HepG2 (cell line): ENCODE results near the gene DENND2D. TPM values are rescaled to one million over a fixed set of nuclear protein-coding genes. Genes with fewer than 3 reads are reported as not detected.

ENCODE experiments used
- ATF3 ChIP-seq: sonication (generic); formaldehyde crosslinking; IDR thresholded peaks from 2 replicates; pipeline ENCODE4 v1.4.0; 2020; ENCODE audit warnings: missing genetic modification reagents
- CERS6 ChIP-seq: sonication (generic); formaldehyde crosslinking; IDR thresholded peaks from 2 replicates; pipeline ENCODE4 v1.5.0; 2020; ENCODE audit warnings: missing genetic modification reagents
- GATAD2A ChIP-seq: IDR thresholded peaks from 2 replicates; pipeline ENCODE4 v1.6.1; 2016
- GPN1 ChIP-seq: sonication (generic); formaldehyde crosslinking; IDR thresholded peaks from 2 replicates; pipeline ENCODE4 v1.5.1; 2020; ENCODE audit warnings: missing genetic modification reagents, borderline replicate concordance
- HDAC1 ChIP-seq: sonication (generic); formaldehyde crosslinking; IDR thresholded peaks from 2 replicates; pipeline ENCODE4 v1.5.1; 2020; ENCODE audit warnings: mild to moderate bottlenecking, missing genetic modification reagents
- HOXA3 ChIP-seq: sonication (generic); formaldehyde crosslinking; IDR thresholded peaks from 2 replicates; pipeline ENCODE4 v1.5.0; 2020; ENCODE audit warnings: missing genetic modification reagents
- HOXA9 ChIP-seq: sonication (generic); formaldehyde crosslinking; IDR thresholded peaks from 2 replicates; pipeline ENCODE4 v1.8.1; 2022; ENCODE audit warnings: missing genetic modification reagents, mild to moderate bottlenecking, moderate library complexity, borderline replicate concordance
- IKZF1 ChIP-seq: fragments of 450-650 bp; IDR thresholded peaks from 2 replicates; pipeline ENCODE4 v1.7.1; 2016
- MNT ChIP-seq: fragments of 450-650 bp; IDR thresholded peaks from 2 replicates; pipeline ENCODE4 v1.6.1; 2016
- NFRKB ChIP-seq: fragments of 450-650 bp; IDR thresholded peaks from 2 replicates; pipeline ENCODE4 v1.6.1; 2017
- ONECUT2 ChIP-seq: sonication (generic); formaldehyde crosslinking; IDR thresholded peaks from 2 replicates; pipeline ENCODE4 v1.4.0; 2020; ENCODE audit warnings: missing genetic modification reagents
- PCBP2 ChIP-seq: fragments of 200-400 bp; formaldehyde crosslinking; optimal IDR thresholded peaks from 2 replicates; pipeline ENCODE3; 2018; ENCODE audit warnings: low read length, low read depth; ENCODE audit not compliant: poor library complexity, severe bottlenecking
- POGK ChIP-seq: sonication (generic); formaldehyde crosslinking; conservative IDR thresholded peaks from 2 replicates; pipeline ENCODE4 v1.8.0; 2022; ENCODE audit warnings: mild to moderate bottlenecking, moderate library complexity, missing genetic modification reagents
- POLR2AphosphoS5 ChIP-seq: IDR thresholded peaks from 2 replicates; pipeline ENCODE4 v1.6.1; 2012; ENCODE audit warnings: low read depth, low read length
- RXRA ChIP-seq: sonication (generic); formaldehyde crosslinking; IDR thresholded peaks from 2 replicates; pipeline ENCODE4 v1.5.1; 2020; ENCODE audit warnings: missing genetic modification reagents
- SOX6 ChIP-seq, 2 experiments: fragments of 450-650 bp in 1 of 2; sonication (generic) in 1 of 2; formaldehyde crosslinking in 1 of 2; IDR thresholded peaks; 2 replicates each; pipeline versions ENCODE4 v1.4.0 to v1.6.1; 2017 to 2020; ENCODE audit warnings: antibody characterized with exemption in 1 of 2, mild to moderate bottlenecking in 1 of 2, missing genetic modification reagents in 1 of 2
- THRA ChIP-seq: sonication (generic); formaldehyde crosslinking; IDR thresholded peaks from 2 replicates; pipeline ENCODE4 v1.4.0; 2020; ENCODE audit warnings: missing genetic modification reagents, borderline replicate concordance
- WIZ ChIP-seq: sonication (generic); formaldehyde crosslinking; IDR thresholded peaks from 2 replicates; pipeline ENCODE4 v1.5.1; 2020; ENCODE audit warnings: mild to moderate bottlenecking, missing genetic modification reagents
- ZNF136 ChIP-seq: sonication (generic); formaldehyde crosslinking; IDR thresholded peaks from 2 replicates; pipeline ENCODE4 v1.8.1; 2022; ENCODE audit warnings: low read depth, mild to moderate bottlenecking, moderate library complexity, missing genetic modification reagents
- ZNF446 ChIP-seq: sonication (generic); formaldehyde crosslinking; IDR thresholded peaks from 2 replicates; pipeline ENCODE4 v1.5.0; 2020; ENCODE audit warnings: mild to moderate bottlenecking, missing genetic modification reagents
- ZNF484 ChIP-seq: sonication (generic); formaldehyde crosslinking; IDR thresholded peaks from 2 replicates; pipeline ENCODE4 v1.5.1; 2020; ENCODE audit warnings: mild to moderate bottlenecking, low read depth, missing genetic modification reagents, borderline replicate concordance
- ZNF543 ChIP-seq: sonication (generic); formaldehyde crosslinking; IDR thresholded peaks from 2 replicates; pipeline ENCODE4 v1.4.0; 2020; ENCODE audit warnings: mild to moderate bottlenecking, missing genetic modification reagents
- ZNF552 ChIP-seq: sonication (generic); formaldehyde crosslinking; IDR thresholded peaks from 2 replicates; pipeline ENCODE4 v1.9.0; 2022; ENCODE audit warnings: missing genetic modification reagents, mild to moderate bottlenecking, borderline replicate concordance
- ZNF674 ChIP-seq: sonication (generic); formaldehyde crosslinking; IDR thresholded peaks from 2 replicates; pipeline ENCODE4 v1.5.0; 2020; ENCODE audit warnings: low read depth, mild to moderate bottlenecking, missing genetic modification reagents
- ZNF703 ChIP-seq: sonication (generic); formaldehyde crosslinking; IDR thresholded peaks from 2 replicates; pipeline ENCODE4 v1.5.1; 2020; ENCODE audit warnings: missing genetic modification reagents, mild to moderate bottlenecking, moderate library complexity, borderline replicate concordance
- ZSCAN22 ChIP-seq: sonication (generic); formaldehyde crosslinking; IDR thresholded peaks from 2 replicates; pipeline ENCODE4 v1.4.0; 2020; ENCODE audit warnings: mild to moderate bottlenecking, missing genetic modification reagents
- polyA plus RNA-seq, 8 experiments: library from polyadenylated mRNA; depleted of rRNA in 3 of 8; stranded (reverse) in 7 of 8; unstranded in 1 of 8; fragments of >200 nt; fragmentation: Illumina TruSeq in 4 of 8; extraction: Trizol in 4 of 8; gene quantifications; 2 replicates each; pipeline versions ENCODE4 v1.2.1 to v1.2.3, GENCODE V29; 2011 to 2016; ENCODE audit warnings: low read depth in 4 of 8, missing spikeins in 1 of 8, mixed read lengths in 1 of 8; ENCODE audit not compliant: insufficient read depth in 1 of 8
- total RNA-seq, 5 experiments: library from RNA; depleted of rRNA; stranded (reverse); fragments of >200 nt; fragmentation: Illumina TruSeq; extraction: Trizol; gene quantifications; 2 replicates each; pipeline ENCODE4 v1.2.3, GENCODE V29; 2016; ENCODE audit warnings: low read depth in 1 of 5

DENND2D gene
- total and polyA plus RNA-seq, 2 of the 13 experiments (the other 11 are each of a cell fraction or from before 2014, with no cell fraction given) = 0.04 TPM; not detected in 1

- TF ChIP-seq NFRKB = no peak
- TF ChIP-seq HOXA3 = no peak
- TF ChIP-seq POGK (CRISPR knock-in tag) = no peak
- TF ChIP-seq ZNF446 (CRISPR knock-in tag) = no peak
- peak; percentile 63; the same call in 1 of the 2 replicates for TF ChIP-seq RXRA (CRISPR knock-in tag)
- TF ChIP-seq MNT = no peak
- no peak for TF ChIP-seq SOX6 (IDR thresholded peaks at IDR 0.05)
- TF ChIP-seq SOX6 (CRISPR knock-in tag; IDR thresholded peaks at IDR 0.05) = peak; percentile 65
- TF ChIP-seq ZNF136 (CRISPR knock-in tag) = no peak
- no peak for TF ChIP-seq ZNF703
- TF ChIP-seq HOXA9 (CRISPR knock-in tag) = no peak
- TF ChIP-seq GPN1 (CRISPR knock-in tag) = no peak
- no peak for TF ChIP-seq CERS6
- no peak for TF ChIP-seq ZSCAN22 (CRISPR knock-in tag)
- TF ChIP-seq ZNF543 = no peak
- TF ChIP-seq IKZF1 = no peak
- no peak for TF ChIP-seq WIZ
- TF ChIP-seq ONECUT2 (CRISPR knock-in tag) = no peak
- peak; percentile 95 for TF ChIP-seq THRA (CRISPR knock-in tag)
- peak; percentile 52; the same call in 1 of the 2 replicates for TF ChIP-seq GATAD2A (CRISPR knock-in tag)
- no peak for TF ChIP-seq ATF3 (CRISPR knock-in tag)
- peak; percentile 39; the same call in 1 of the 2 replicates for TF ChIP-seq HDAC1 (CRISPR knock-in tag)
- TF ChIP-seq ZNF484 = no peak
- no peak for TF ChIP-seq PCBP2
- no peak for TF ChIP-seq ZNF674 (CRISPR knock-in tag)
- no peak for TF ChIP-seq ZNF552
- no peak for TF ChIP-seq POLR2AphosphoS5
These were observed 46.8 kb upstream of the DENND2D start (continued) for GRCh38 chr1:111247125-111247838.
